T-helper 1 cell treated with Interleukin-12 subunit alpha and Interleukin-12 subunit beta and Interleukin-4 antibody, amounts not matched to agents 30 μg/mL and 1 μg/mL, for 36 hours (primary cell): ENCODE data around the gene VPS35L.
"Not testable (repeated sequence)": the region's sequence is repeated elsewhere in the genome, so short reads cannot be mapped to it uniquely, and the experiment has no call there.

Experiments
- H3K27ac Mint-ChIP-seq: one replicate; pipeline ENCODE4 v1.8.0; 2021; ENCODE audit warnings: mild to moderate bottlenecking, mixed read lengths
- H3K27me3 Mint-ChIP-seq: one replicate; pipeline ENCODE4 v1.8.0; 2021; ENCODE audit warnings: low read depth, mixed read lengths
- H3K36me3 Mint-ChIP-seq: one replicate; pipeline ENCODE4 v1.8.0; 2021; ENCODE audit warnings: low read depth, mixed read lengths
- H3K4me1 Mint-ChIP-seq: one replicate; pipeline ENCODE4 v1.8.0; 2021; ENCODE audit warnings: low read depth, mixed read lengths
- H3K4me3 Mint-ChIP-seq: one replicate; pipeline ENCODE4 v1.8.0; 2021; ENCODE audit warnings: mild to moderate bottlenecking, moderate library complexity, mixed read lengths
- H3K9me3 Mint-ChIP-seq: one replicate; pipeline ENCODE4 v1.8.0; 2021; ENCODE audit warnings: mixed read lengths

VPS35L gene

GRCh38 chr16:19707569-19708295 is 152.2 kb downstream of the VPS35L start:
- no peaks in the 10 kb centered on the region for H3K9me3 Mint-ChIP-seq
- H3K27ac Mint-ChIP-seq = no peak overlapping the region
- no peak overlapping the region for H3K4me3 Mint-ChIP-seq
- H3K4me1 Mint-ChIP-seq = no peaks in the 10 kb centered on the region
- H3K27me3 Mint-ChIP-seq = no peaks in the 10 kb centered on the region
- H3K36me3 Mint-ChIP-seq = peaks cover 24% of the 10 kb centered on the region

- no peak overlapping the region for H3K27ac Mint-ChIP-seq
- no peaks in the 10 kb centered on the region for H3K9me3 Mint-ChIP-seq
- H3K4me3 Mint-ChIP-seq = no peak overlapping the region
- H3K36me3 Mint-ChIP-seq = peaks cover 19% of the 10 kb centered on the region
- H3K4me1 Mint-ChIP-seq = no peaks in the 10 kb centered on the region
- no peaks in the 10 kb centered on the region for H3K27me3 Mint-ChIP-seq
Observed at GRCh38 chr16:19708296-19709205, 153.0 kb downstream of the VPS35L start.

GRCh38 chr16:19709381-19710136 is 154.1 kb downstream of the VPS35L start:
- Mint-ChIP-seq H3K27me3 (no peaks in the 10 kb centered on the region), H3K27ac (no peak overlapping the region), H3K9me3 (no peaks in the 10 kb centered on the region), H3K4me1 (no peaks in the 10 kb centered on the region), H3K4me3 (no peak overlapping the region), H3K36me3 (peaks cover 22% of the 10 kb centered on the region)

GRCh38 chr16:19710191-19710908 is 154.8 kb downstream of the VPS35L start:
- H3K27ac Mint-ChIP-seq = no peak overlapping the region
- H3K4me1 Mint-ChIP-seq = no peaks in the 10 kb centered on the region
- no peaks in the 10 kb centered on the region for H3K9me3 Mint-ChIP-seq
- peaks cover 21% of the 10 kb centered on the region for H3K36me3 Mint-ChIP-seq
- H3K4me3 Mint-ChIP-seq = no peak overlapping the region
- no peaks in the 10 kb centered on the region for H3K27me3 Mint-ChIP-seq

- H3K27me3 Mint-ChIP-seq = no peaks in the 10 kb centered on the region
- no peak overlapping the region for H3K4me3 Mint-ChIP-seq
- peaks cover under 1% of the 10 kb centered on the region for H3K4me1 Mint-ChIP-seq
- no peak overlapping the region for H3K27ac Mint-ChIP-seq
- no peaks in the 10 kb centered on the region for H3K9me3 Mint-ChIP-seq
- peaks cover 19% of the 10 kb centered on the region for H3K36me3 Mint-ChIP-seq
Observed at GRCh38 chr16:19710991-19711545, 155.6 kb downstream of the VPS35L start.

GRCh38 chr16:19711643-19712042 is 156.1 kb downstream of the VPS35L start:
- Mint-ChIP-seq H3K27me3 (no peaks in the 10 kb centered on the region), H3K4me3 (no peak overlapping the region), H3K27ac (no peak overlapping the region), H3K4me1 (peaks cover 6% of the 10 kb centered on the region), H3K9me3 (no peaks in the 10 kb centered on the region), H3K36me3 (peaks cover 17% of the 10 kb centered on the region)

GRCh38 chr16:19712418-19713058 is 157.0 kb downstream of the VPS35L start:
- peaks cover 11% of the 10 kb centered on the region for H3K4me1 Mint-ChIP-seq
- H3K27me3 Mint-ChIP-seq = no peaks in the 10 kb centered on the region
- H3K4me3 Mint-ChIP-seq = no peak overlapping the region
- H3K27ac Mint-ChIP-seq = no peak overlapping the region
- peaks cover 17% of the 10 kb centered on the region for H3K36me3 Mint-ChIP-seq
- H3K9me3 Mint-ChIP-seq = no peaks in the 10 kb centered on the region

- H3K9me3 Mint-ChIP-seq = no peaks in the 10 kb centered on the region
- H3K36me3 Mint-ChIP-seq = peaks cover 17% of the 10 kb centered on the region
- H3K4me1 Mint-ChIP-seq = peaks cover 11% of the 10 kb centered on the region
- no peak overlapping the region for H3K4me3 Mint-ChIP-seq
- H3K27me3 Mint-ChIP-seq = no peaks in the 10 kb centered on the region
- no peak overlapping the region for H3K27ac Mint-ChIP-seq
Observed at GRCh38 chr16:19713697-19714096, 158.2 kb downstream of the VPS35L start.

- H3K36me3 Mint-ChIP-seq = peaks cover 11% of the 10 kb centered on the region
- H3K9me3 Mint-ChIP-seq = no peaks in the 10 kb centered on the region
Observed at GRCh38 chr16:19715566-19715965, 160.1 kb downstream of the VPS35L start.

GRCh38 chr16:19716183-19716582 is 160.7 kb downstream of the VPS35L start:
- Mint-ChIP-seq H3K4me3 (peak overlapping the region; percentile 52), H3K27me3 (no peaks in the 10 kb centered on the region), H3K27ac (no peak overlapping the region)

More at GRCh38 chr16:19715566-19715965, 160.1 kb downstream of the VPS35L start:
- H3K27ac Mint-ChIP-seq = no peak overlapping the region
- no peaks in the 10 kb centered on the region for H3K27me3 Mint-ChIP-seq
- H3K4me1 Mint-ChIP-seq = peaks cover 13% of the 10 kb centered on the region
- H3K4me3 Mint-ChIP-seq = no peak overlapping the region

GRCh38 chr16:19716728-19717127 is 161.2 kb downstream of the VPS35L start:
- Mint-ChIP-seq H3K27ac (peak overlapping the region; percentile 76), H3K4me1 (peaks cover 13% of the 10 kb centered on the region), H3K4me3 (peak overlapping the region; percentile 89)
- not testable (repeated sequence) for H3K27me3 Mint-ChIP-seq, H3K9me3 Mint-ChIP-seq, H3K36me3 Mint-ChIP-seq

More at GRCh38 chr16:19716183-19716582, 160.7 kb downstream of the VPS35L start:
- Mint-ChIP-seq H3K36me3 (peaks cover 11% of the 10 kb centered on the region), H3K9me3 (no peaks in the 10 kb centered on the region), H3K4me1 (peaks cover 13% of the 10 kb centered on the region)

GRCh38 chr16:19717314-19717713 is 161.8 kb downstream of the VPS35L start:
- H3K27ac Mint-ChIP-seq = peak overlapping the region; percentile 76

More at GRCh38 chr16:19717314-19717713, 161.8 kb downstream of the VPS35L start:
- peak overlapping the region; percentile 89 for H3K4me3 Mint-ChIP-seq
- no peaks in the 10 kb centered on the region for H3K9me3 Mint-ChIP-seq
- H3K27me3 Mint-ChIP-seq = no peaks in the 10 kb centered on the region
- peaks cover 10% of the 10 kb centered on the region for H3K36me3 Mint-ChIP-seq
- peaks cover 13% of the 10 kb centered on the region for H3K4me1 Mint-ChIP-seq
